ENCODE measurements around the gene TBC1D17.

GRCh38 chr19:49857061-49857837, 20.3 kb upstream of the TBC1D17 start:
- TF ChIP-seq CTCF (conservative IDR thresholded peaks at IDR 0.05) (no peak), EZH2 (IDR thresholded peaks at IDR 0.05; ENCODE audit: low read depth) (no peak)
